ENCODE results near the gene SARDH.

DNA sequence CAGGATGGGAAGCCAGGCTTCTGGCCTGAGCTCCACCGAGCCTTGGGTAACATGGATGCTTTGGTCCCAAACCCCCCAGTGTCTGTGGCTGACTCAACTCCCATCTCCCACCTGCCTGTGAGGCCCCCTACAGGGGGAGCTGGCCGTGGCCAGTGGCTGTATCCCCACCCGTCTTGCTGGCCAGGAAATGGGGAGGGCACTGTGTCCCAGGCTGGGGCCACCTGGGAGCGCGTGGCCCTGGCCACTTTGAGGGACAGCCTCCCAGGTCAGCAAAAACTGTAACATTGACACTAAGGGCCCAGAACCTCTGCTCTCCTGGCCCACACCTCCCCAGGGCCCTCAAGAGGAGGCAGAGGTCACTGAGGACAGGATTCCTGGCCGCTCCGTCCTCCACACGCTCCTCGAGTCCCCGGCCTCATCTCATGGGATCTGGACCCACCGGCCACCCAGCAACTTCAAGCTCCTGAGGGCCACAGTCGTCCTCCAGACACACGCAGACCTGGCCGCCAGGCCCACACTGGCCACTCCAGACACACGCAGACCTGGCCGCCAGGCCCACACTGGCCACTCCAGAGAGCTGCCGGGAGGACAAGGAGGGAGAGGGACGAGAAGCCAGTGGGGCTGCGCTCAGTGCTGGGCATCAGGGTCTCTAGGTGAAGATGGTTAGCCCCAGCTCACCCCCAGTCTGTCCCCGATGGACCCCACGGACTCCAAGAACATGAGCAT lies 57.7 kb downstream of the SARDH start:
- TF ChIP-seq, protein P1, sequence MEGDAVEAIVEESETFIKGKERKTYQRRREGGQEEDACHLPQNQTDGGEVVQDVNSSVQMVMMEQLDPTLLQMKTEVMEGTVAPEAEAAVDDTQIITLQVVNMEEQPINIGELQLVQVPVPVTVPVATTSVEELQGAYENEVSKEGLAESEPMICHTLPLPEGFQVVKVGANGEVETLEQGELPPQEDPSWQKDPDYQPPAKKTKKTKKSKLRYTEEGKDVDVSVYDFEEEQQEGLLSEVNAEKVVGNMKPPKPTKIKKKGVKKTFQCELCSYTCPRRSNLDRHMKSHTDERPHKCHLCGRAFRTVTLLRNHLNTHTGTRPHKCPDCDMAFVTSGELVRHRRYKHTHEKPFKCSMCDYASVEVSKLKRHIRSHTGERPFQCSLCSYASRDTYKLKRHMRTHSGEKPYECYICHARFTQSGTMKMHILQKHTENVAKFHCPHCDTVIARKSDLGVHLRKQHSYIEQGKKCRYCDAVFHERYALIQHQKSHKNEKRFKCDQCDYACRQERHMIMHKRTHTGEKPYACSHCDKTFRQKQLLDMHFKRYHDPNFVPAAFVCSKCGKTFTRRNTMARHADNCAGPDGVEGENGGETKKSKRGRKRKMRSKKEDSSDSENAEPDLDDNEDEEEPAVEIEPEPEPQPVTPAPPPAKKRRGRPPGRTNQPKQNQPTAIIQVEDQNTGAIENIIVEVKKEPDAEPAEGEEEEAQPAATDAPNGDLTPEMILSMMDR (IDR thresholded peaks at IDR 0.05) = no peak
- TF ChIP-seq POLR2AphosphoS5 (IDR thresholded peaks at IDR 0.05) = no peak

All from breast epithelium (tissue), 3 donors.